Measurements from ENCODE around the gene ALPK3. TPM values are rescaled to one million over a fixed set of nuclear protein-coding genes. Genes with fewer than 3 reads are reported as not detected.

Gene ALPK3
- total RNA-seq, 1 experiment from 2014 or later, result 2.0 TPM

GRCh38 chr15:84908564-84908963, 91.4 kb downstream of the ALPK3 start:
- H3K9me2 ChIP-seq (ENCODE audit: insufficient read depth), result no peaks in the 10 kb centered on the region
- H2AFZ ChIP-seq (ENCODE audit: low read depth, low read length, poor library complexity, severe bottlenecking), result no peak overlapping the region
- no TSS peak for BruUV-seq (replicated peaks)
- H3K27me3 ChIP-seq (ENCODE audit: insufficient read depth, low read length), result no peaks in the 10 kb centered on the region
- no peak overlapping the region for H3K9ac ChIP-seq (ENCODE audit: low read length)
- no peak overlapping the region for H3K27ac ChIP-seq (ENCODE audit: low read depth, low read length)
- intact Hi-C loops (cut with micrococcal nuclease), result no loop called here
- ChIA-PET CTCF (no interaction called here), POLR2A (no interaction called here), RAD21 (ENCODE audit: low non-redundant PET in 1 of 2, low total read pairs in 2 of 2, uncharacterized antibody in 2 of 2, unreplicated experiment in 2 of 2) (no interaction called here)
- no peak for TF ChIP-seq EZH2phosphoT487 (IDR thresholded peaks at IDR 0.05; ENCODE audit: borderline replicate concordance)
- TF ChIP-seq ELF1 (IDR thresholded peaks at IDR 0.05; ENCODE audit: borderline replicate concordance, low read depth), result no peak
- no peak for TF ChIP-seq POLR2A (IDR thresholded peaks at IDR 0.05; ENCODE audit: borderline replicate concordance, extremely low read depth, insufficient read depth, insufficient read length)
- TF ChIP-seq SP1 (IDR thresholded peaks at IDR 0.05; ENCODE audit: low read depth), result no peak
- no peak for TF ChIP-seq MAX (IDR thresholded peaks at IDR 0.05)
- H3K4me2 ChIP-seq (ENCODE audit: low read length), result no peak overlapping the region
- H4K20me1 ChIP-seq (ENCODE audit: insufficient read depth), result no peaks in the 10 kb centered on the region
- peaks cover 25 to 26% of the 10 kb centered on the region in 2 experiments for H3K4me1 ChIP-seq (ENCODE audit: control insufficient read depth in 1 of 2, insufficient read depth in 2 of 2, low read length in 2 of 2)
- ATAC-seq, result no peak
- H3K9me3 ChIP-seq (ENCODE audit: control insufficient read depth in 1 of 2, insufficient read depth in 1 of 2, low read depth in 1 of 2, low read length in 2 of 2), result no peaks in the 10 kb centered on the region
- H3K79me2 ChIP-seq (ENCODE audit: insufficient read depth, low read length), result no peaks in the 10 kb centered on the region
- no peaks in the 10 kb centered on the region for H3K36me3 ChIP-seq (ENCODE audit: control insufficient read depth in 1 of 2, insufficient read depth in 2 of 2, low read length in 2 of 2)
- no peak for DNase-seq (ENCODE audit: low read depth, low spot score)
- no peak overlapping the region for H3K4me3 ChIP-seq (replicated peaks in 1 of 2; ENCODE audit: low read depth in 1 of 2, low read length in 2 of 2)

DNA sequence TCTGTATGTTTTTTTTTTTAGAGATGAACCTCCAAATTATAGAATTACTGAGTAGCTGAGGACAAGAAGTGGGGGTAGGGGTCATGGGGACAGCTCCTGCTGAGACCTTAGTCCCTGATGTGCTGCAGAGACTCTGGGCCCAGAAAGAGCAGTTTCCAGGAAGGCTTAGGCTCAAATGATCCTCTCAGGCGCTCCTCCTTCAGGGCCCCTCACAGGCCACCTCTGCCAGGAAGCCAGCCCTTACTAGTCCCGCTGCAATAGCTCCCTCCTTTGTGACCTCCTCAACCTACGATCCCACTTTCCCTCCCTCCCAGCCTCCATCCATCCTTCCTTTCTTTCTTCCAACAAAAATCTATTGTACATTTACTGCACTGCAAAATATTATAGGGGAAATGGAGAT, 91.9 kb downstream of the ALPK3 start:
- Histone ChIP-seq H2AFZ (ENCODE audit: low read depth, low read length, poor library complexity, severe bottlenecking) (no peak overlapping the region), H3K79me2 (ENCODE audit: insufficient read depth, low read length) (no peaks in the 10 kb centered on the region), H3K9me3 (ENCODE audit: control insufficient read depth in 1 of 2, insufficient read depth in 1 of 2, low read depth in 1 of 2, low read length in 2 of 2) (no peaks in the 10 kb centered on the region), H3K27me3 (ENCODE audit: insufficient read depth, low read length) (no peaks in the 10 kb centered on the region), H3K36me3 (ENCODE audit: control insufficient read depth in 1 of 2, insufficient read depth in 2 of 2, low read length in 2 of 2) (no peaks in the 10 kb centered on the region), H3K4me3 (replicated peaks in 1 of 2; ENCODE audit: low read depth in 1 of 2, low read length in 2 of 2) (no peak overlapping the region), H3K9me2 (ENCODE audit: insufficient read depth) (no peaks in the 10 kb centered on the region), H3K4me2 (ENCODE audit: low read length) (no peak overlapping the region), H4K20me1 (ENCODE audit: insufficient read depth) (no peaks in the 10 kb centered on the region), H3K27ac (ENCODE audit: low read depth, low read length) (no peak overlapping the region), H3K9ac (ENCODE audit: low read length) (no peak overlapping the region), H3K4me1 (ENCODE audit: control insufficient read depth in 1 of 2, insufficient read depth in 2 of 2, low read length in 2 of 2) (peaks cover 25 to 27% of the 10 kb centered on the region in 2 experiments)
- CTCF ChIA-PET, result no interaction called here
- POLR2A ChIA-PET, result no interaction called here
- TF ChIP-seq POLR2AphosphoS5 (IDR thresholded peaks at IDR 0.05; ENCODE audit: low read depth, low read length) (no peak), MAX (IDR thresholded peaks at IDR 0.05) (no peak), EZH2 (IDR thresholded peaks at IDR 0.05) (no peak), FOSL1 (IDR thresholded peaks at IDR 0.05; ENCODE audit: low read depth) (no peak), RAD21 (IDR thresholded peaks at IDR 0.05; ENCODE audit: low read depth) (no peak), POLR2A (IDR thresholded peaks at IDR 0.05; ENCODE audit: borderline replicate concordance, extremely low read depth, insufficient read depth, insufficient read length) (no peak), YY1 (IDR thresholded peaks at IDR 0.05; ENCODE audit: extremely low read depth, insufficient replicate concordance, low read depth, low read length) (no peak), REST (IDR thresholded peaks at IDR 0.05; ENCODE audit: low read depth) (no peak), CEBPB (IDR thresholded peaks at IDR 0.05; ENCODE audit: low read depth) (no peak), ELF1 (IDR thresholded peaks at IDR 0.05; ENCODE audit: borderline replicate concordance, low read depth) (no peak), EGR1 (IDR thresholded peaks at IDR 0.05; ENCODE audit: low read depth) (no peak), TCF7L2 (IDR thresholded peaks at IDR 0.05; ENCODE audit: borderline replicate concordance, extremely low read depth, insufficient read depth, insufficient read length) (no peak), ZFX (IDR thresholded peaks at IDR 0.05) (no peak), ZNF274 (IDR thresholded peaks at IDR 0.05; ENCODE audit: low read depth, low read length) (no peak), SRF (IDR thresholded peaks at IDR 0.05; ENCODE audit: low read depth) (no peak), SP1 (IDR thresholded peaks at IDR 0.05; ENCODE audit: low read depth) (no peak), CBX3 (IDR thresholded peaks at IDR 0.05; ENCODE audit: low read depth) (no peak)
- TF ChIP-seq, protein P1, sequence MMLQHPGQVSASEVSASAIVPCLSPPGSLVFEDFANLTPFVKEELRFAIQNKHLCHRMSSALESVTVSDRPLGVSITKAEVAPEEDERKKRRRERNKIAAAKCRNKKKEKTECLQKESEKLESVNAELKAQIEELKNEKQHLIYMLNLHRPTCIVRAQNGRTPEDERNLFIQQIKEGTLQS (IDR thresholded peaks at IDR 0.05), result no peak
- intact Hi-C loops (cut with micrococcal nuclease), result no loop called here
- ATAC-seq, result no peak
- RAD21 ChIA-PET (ENCODE audit: low non-redundant PET in 1 of 2, low total read pairs in 2 of 2, uncharacterized antibody in 2 of 2, unreplicated experiment in 2 of 2), result no interaction called here
- no peak for DNase-seq (ENCODE audit: low read depth, low spot score)
- no TSS peak for BruUV-seq (replicated peaks)
